ENCODE measurements around the gene NUTM2G. TPM values are rescaled to one million over a fixed set of nuclear protein-coding genes. Genes with fewer than 3 reads are reported as not detected.
"Not testable (repeated sequence)": the region's sequence is repeated elsewhere in the genome, so short reads cannot be mapped to it uniquely, and the experiment has no call there.

The NUTM2G gene, protein sequence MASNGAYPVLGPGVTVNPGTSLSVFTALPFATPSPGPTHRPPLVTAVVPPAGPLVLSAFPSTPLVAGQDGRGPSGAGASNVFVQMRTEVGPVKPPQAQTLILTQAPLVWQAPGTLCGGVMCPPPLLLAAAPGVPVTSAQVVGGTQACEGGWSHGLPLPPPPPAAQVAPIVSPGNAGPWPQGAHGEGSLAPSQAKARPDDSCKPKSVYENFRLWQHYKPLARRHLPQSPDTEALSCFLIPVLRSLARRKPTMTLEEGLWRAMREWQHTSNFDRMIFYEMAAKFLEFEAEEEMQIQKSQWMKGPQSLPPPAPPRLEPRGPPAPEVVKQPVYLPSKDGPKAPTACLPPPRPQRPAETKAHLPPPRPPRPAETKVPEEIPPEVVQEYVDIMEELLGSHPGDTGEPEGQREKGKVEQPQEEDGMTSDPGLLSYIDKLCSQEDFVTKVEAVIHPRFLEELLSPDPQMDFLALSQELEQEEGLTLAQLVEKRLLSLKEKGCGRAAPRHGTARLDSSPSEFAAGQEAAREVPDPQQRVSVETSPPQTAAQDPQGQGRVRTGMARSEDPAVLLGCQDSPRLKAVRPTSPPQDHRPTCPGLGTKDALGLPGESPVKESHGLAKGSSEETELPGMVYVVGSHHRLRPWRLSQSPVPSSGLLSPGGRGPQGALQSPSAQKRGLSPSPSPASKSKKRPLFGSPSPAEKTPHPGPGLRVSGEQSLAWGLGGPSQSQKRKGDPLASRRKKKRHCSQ
- 1 to 10 TPM in 4 of 8 experiments, under 1 TPM in 4; 0.55 to 3.6 (median 0.90) TPM for total RNA-seq

DNA sequence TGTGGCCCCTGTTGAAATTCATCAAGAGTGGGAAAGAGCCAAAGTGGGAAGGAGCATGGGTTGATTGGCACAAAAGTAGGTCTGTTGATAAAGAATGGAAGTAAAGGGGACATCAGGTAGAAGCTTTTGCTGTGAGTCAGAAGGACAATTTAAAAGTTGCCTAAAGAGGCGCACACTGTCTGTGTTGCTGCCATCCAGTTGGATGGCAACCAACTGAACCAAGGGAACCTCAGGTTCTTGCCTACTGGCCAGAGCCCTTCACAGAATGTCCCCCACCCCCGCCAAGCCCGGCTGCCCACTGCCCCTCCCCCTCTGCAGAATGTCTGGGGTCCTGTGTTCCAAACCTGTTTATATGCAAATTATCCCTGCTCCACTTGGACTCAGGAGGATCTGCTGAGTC lies at the start of gene NUTM2G:
Gene NUTM2G, plus strand, starts transcription at position 301 of the 400 bp plus-strand sequence. CDS start 182 bp downstream, outside the sequence.
- H3K4me3 ChIP-seq; ATAC-seq (replicated peaks in 6 of 8); H3K4me1 ChIP-seq (replicated peaks in 1 of 2); H3K27ac ChIP-seq; in situ Hi-C loops (cut with MboI; ENCODE audit: low pct_unique_long_range_greater_than_20kb in 2 of 9, low sequenced_read_pairs in 9 of 9, unreplicated experiment in 9 of 9): not testable (repeated sequence)
- WGBS, 10 experiments = no CpG with 5 or more reads among the region's 3 CpGs

DNA sequence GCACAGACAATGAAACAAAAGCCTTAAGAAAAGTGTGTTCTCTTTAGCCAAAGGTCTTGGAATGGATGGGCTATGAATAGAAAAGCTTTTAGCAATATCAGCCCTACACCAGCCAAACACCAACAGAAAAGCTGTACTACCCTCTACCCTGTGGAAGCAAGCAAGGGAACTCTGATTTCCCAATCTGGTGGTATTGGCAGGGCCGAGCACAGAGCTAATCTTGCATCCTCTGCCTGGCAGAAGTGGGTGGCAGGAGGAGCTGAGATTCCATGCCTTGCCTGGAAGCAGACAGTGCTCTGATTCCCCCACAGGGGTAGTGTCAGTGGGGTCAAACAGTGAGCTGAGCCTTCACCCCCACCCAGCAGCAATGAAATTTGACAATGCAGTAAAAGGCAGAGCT lies 44.7 kb upstream of the NUTM2G start:
- H3K4me3 ChIP-seq = no peak overlapping the region
- WGBS, 10 experiments = 71% methylated on average over 1 of the region's 1 CpG; no CpG with 5 or more reads in 9 of the 10 experiments
- in situ Hi-C loops (cut with MboI; ENCODE audit: low pct_unique_long_range_greater_than_20kb in 2 of 9, low sequenced_read_pairs in 9 of 9, unreplicated experiment in 9 of 9) = no loop called here

DNA sequence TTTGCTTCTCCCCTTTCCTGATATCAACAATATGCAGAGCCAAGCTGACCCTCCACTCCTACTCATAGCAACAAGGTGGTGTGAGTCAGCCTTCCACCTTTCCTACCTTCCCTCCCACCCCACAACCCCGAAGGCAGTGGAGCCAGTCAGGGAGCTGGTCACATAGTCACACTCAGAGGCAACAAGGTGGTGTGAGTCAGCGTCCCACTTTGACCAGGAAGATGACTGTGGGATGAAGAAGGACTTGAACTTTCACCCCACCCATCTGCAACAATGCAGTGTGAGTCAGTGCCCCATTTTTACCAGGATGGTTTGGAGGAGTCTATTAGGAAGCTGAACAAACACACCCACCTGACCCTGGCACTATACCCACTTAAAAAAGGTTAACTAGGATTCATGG lies 44.2 kb upstream of the NUTM2G start:
- in situ Hi-C loops (cut with MboI; ENCODE audit: low pct_unique_long_range_greater_than_20kb in 2 of 9, low sequenced_read_pairs in 9 of 9, unreplicated experiment in 9 of 9) = no loop called here
- Histone ChIP-seq H3K4me3 (no peak overlapping the region), H3K4me1 (replicated peaks in 1 of 2) (no peaks in the 10 kb centered on the region), H3K27ac (no peak overlapping the region)
- peak in 3 of 8 experiments; percentile 31 to 61 (median 56) for ATAC-seq (replicated peaks in 6 of 8)
- WGBS, 10 experiments = 80% methylated on average over 1 of the region's 2 CpGs; no CpG with 5 or more reads in 9 of the 10 experiments

More for the DNA sequence above, 44.7 kb upstream of the NUTM2G start:
- Histone ChIP-seq H3K27ac (no peak overlapping the region), H3K4me1 (replicated peaks in 1 of 2) (no peaks in the 10 kb centered on the region)
- no peak for ATAC-seq (replicated peaks in 6 of 8)

DNA sequence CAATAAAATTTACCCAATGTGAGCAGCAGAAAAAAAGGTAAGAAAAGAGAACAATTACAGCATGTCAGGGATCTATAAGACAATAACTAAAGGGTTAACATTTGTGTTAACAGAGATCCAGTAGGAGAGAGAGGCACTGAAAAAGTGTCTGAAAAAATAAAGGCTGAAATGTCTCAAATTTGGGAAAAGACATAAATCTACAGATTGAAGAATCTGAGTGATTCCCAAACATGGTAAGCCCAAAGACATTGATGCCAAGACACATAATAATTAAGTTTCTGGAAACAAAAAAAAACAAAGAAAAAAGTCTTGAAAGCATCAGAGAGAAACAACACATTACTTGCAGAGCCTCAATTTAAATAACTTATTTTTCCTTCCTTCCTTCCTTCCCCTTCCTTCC lies 43.2 kb upstream of the NUTM2G start:
- ATAC-seq (replicated peaks in 6 of 8) = no peak
- in situ Hi-C loops (cut with MboI; ENCODE audit: low pct_unique_long_range_greater_than_20kb in 2 of 9, low sequenced_read_pairs in 9 of 9, unreplicated experiment in 9 of 9) = no loop called here
- no peak overlapping the region for H3K4me3 ChIP-seq
- H3K4me1 ChIP-seq (replicated peaks in 1 of 2) = no peaks in the 10 kb centered on the region
- no peak overlapping the region for H3K27ac ChIP-seq

DNA sequence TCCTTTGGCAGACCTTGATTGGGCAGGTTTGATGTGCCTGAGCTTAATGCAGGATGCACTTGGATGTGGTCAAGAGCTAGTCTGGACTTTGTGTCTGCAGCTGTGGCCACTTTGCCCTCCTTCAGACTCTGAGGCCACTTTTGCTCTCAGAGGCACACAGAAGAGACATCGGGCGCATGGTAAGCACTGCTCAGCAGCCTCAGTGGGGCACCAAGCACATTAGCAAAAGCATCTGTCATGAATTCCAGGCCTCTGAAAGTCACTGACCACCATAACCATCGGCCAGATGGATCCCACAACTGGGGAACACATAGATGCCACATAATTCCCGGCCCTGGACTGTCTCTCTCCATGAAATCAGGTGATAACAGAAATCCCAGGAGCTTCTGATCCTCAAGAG lies 40.1 kb upstream of the NUTM2G start:
- in situ Hi-C loops (cut with MboI; ENCODE audit: low pct_unique_long_range_greater_than_20kb in 2 of 9, low sequenced_read_pairs in 9 of 9, unreplicated experiment in 9 of 9) = no loop called here
- H3K27ac ChIP-seq = no peak overlapping the region
- 83 to 96% (median 85%) methylated on average over 3 to 4 of the region's 4 CpGs; no CpG with 5 or more reads in 6 of the 10 experiments for WGBS, 10 experiments

DNA sequence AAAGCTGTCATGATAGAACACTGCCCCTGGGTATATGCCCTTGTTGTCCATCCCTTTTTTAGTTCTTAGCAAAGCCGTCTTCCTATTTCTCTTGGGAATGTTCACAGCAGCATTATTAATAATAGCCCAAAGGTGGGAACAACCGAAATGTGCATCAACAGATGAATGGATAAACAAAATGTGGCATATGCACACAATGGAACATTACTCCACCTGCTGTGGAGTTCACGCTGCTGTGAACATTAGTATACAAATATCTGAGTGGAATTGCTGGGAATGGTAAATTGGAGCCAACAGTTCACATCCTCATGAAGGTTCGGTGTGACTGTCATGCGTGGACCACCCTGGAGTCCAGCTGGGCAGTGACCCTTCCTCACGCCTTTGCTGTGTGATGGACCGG lies 36.5 kb upstream of the NUTM2G start:
- Histone ChIP-seq H3K27ac (no peak overlapping the region), H3K4me1 (replicated peaks in 1 of 2) (no peaks in the 10 kb centered on the region), H3K4me3 (no peak overlapping the region)
- in situ Hi-C loops (cut with MboI; ENCODE audit: low pct_unique_long_range_greater_than_20kb in 2 of 9, low sequenced_read_pairs in 9 of 9, unreplicated experiment in 9 of 9) = no loop called here
- no peak for ATAC-seq (replicated peaks in 6 of 8)
- 80 to 100% (median 100%) methylated on average over 1 to 6 of the region's 7 CpGs; no CpG with 5 or more reads in 1 of the 10 experiments for WGBS, 10 experiments

More for the DNA sequence above, 40.1 kb upstream of the NUTM2G start:
- no peak for ATAC-seq (replicated peaks in 6 of 8)
- H3K4me1 ChIP-seq (replicated peaks in 1 of 2) = no peaks in the 10 kb centered on the region
- no peak overlapping the region for H3K4me3 ChIP-seq

DNA sequence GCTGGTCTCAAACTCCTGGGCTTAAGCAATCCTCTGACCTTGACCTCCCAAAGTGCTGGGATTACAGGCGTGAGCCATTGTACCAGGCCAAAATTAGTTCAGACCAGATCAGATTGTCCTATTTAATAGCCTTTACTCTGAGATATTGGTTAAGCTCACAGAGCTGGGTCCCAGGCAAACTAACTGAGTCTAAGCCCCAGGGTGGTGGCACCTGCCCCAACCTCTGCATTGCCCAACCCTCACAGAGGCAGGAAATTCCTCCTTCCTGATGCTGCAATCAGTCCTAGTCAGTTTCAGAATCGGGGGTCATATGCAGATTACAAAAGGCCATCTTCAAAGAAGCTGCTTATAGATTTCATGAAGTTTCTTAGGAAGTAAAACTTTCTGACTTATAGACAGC lies 28.6 kb upstream of the NUTM2G start:
- H3K4me3 ChIP-seq; ATAC-seq (replicated peaks in 6 of 8); H3K27ac ChIP-seq; H3K4me1 ChIP-seq (replicated peaks in 1 of 2); in situ Hi-C loops (cut with MboI; ENCODE audit: low pct_unique_long_range_greater_than_20kb in 2 of 9, low sequenced_read_pairs in 9 of 9, unreplicated experiment in 9 of 9): not testable (repeated sequence)
- WGBS, 10 experiments = no CpG with 5 or more reads among the region's 2 CpGs

DNA sequence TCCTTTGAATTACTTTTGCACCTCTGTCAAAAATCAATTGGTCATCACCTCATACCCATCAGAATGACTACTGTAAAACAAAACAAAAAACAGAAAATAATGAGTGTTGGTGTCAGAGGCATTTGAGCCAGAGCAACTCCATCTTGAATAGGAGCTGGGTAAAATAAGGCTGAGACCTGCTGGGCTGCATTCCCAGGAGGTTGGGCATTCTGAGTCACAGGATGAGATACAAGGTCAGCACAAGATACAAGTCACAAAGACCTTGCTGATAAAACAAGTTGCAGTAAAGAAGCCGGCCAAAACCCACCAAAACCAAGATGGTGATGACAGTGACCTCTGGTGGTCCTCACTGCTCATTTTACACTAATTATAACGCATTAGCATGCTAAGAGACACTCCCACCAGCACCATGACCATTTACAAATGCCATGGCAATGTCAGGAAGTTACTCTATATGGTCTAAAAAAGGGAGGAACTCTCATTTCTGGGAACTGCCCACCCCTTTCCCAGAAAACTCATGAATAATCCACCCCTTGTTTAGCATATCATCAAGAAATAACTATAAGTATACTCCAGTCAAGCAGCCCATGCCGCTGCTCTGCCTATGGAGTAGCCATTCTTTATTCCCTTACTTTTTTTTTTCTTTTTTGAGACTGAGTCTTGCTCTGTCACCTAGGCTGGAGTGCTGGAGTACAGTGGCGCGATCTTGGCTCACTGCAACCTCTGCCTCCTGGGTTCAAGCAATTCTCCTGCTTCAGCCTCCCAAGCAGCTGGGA lies 23.5 kb upstream of the NUTM2G start:
- H3K4me3 ChIP-seq; H3K27ac ChIP-seq; in situ Hi-C loops (cut with MboI; ENCODE audit: low pct_unique_long_range_greater_than_20kb in 2 of 9, low sequenced_read_pairs in 9 of 9, unreplicated experiment in 9 of 9); H3K4me1 ChIP-seq (replicated peaks in 1 of 2): not testable (repeated sequence)
- no CpG with 5 or more reads among the region's 5 CpGs for WGBS, 10 experiments
- peak in 3 of 8 experiments; percentile 60 to 70 (median 69) for ATAC-seq (replicated peaks in 6 of 8)

DNA sequence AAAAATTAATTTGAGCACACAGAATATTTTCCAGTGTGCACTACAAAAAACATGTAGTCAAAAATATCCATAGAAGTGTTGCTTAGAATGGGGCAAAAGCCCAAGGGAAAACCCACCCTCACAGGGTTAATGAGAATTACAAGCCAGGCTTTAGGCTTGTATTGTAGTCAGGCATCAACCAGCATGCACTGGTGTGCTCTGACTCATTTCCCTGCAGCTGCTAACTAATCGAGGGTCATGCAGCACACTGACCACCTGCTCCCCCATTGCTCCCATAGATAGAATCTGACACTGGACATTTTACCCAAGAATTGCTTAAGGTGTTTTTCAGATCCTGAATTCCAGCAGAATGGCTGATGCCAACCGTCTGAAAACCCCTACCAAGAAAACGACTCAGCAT lies 20.2 kb upstream of the NUTM2G start:
- in situ Hi-C loops (cut with MboI; ENCODE audit: low pct_unique_long_range_greater_than_20kb in 2 of 9, low sequenced_read_pairs in 9 of 9, unreplicated experiment in 9 of 9) = not testable (repeated sequence)

DNA sequence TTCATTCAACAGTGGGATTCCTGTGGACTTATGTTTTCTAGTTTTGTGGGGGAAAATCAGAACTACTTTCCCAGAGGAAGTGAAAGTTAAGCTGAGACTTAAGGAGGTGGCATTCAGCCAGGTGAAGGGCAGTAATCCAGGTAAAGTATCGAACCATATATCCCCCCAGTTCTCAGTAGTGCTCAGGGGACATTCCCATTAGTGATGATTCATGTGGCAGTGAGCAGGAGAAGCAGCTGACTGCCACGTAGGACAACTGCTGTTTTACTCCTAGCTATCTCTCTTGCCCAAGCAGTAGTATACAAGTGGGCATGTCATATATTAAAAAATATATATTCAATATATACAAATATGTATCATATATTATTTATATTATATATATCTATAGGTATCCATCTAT lies 13.1 kb upstream of the NUTM2G start:
- H3K4me1 ChIP-seq (replicated peaks in 1 of 2); H3K27ac ChIP-seq; in situ Hi-C loops (cut with MboI; ENCODE audit: low pct_unique_long_range_greater_than_20kb in 2 of 9, low sequenced_read_pairs in 9 of 9, unreplicated experiment in 9 of 9); ATAC-seq (replicated peaks in 6 of 8); H3K4me3 ChIP-seq: not testable (repeated sequence)
- no CpG with 5 or more reads among the region's 2 CpGs for WGBS, 10 experiments

More for the DNA sequence above, 20.2 kb upstream of the NUTM2G start:
- not testable (repeated sequence) for H3K27ac ChIP-seq; H3K4me1 ChIP-seq (replicated peaks in 1 of 2); H3K4me3 ChIP-seq
- ATAC-seq (replicated peaks in 6 of 8) = peak in 5 of 8 experiments; percentile 86 to 99 (median 97)
- no CpG with 5 or more reads among the region's 3 CpGs for WGBS, 10 experiments

DNA sequence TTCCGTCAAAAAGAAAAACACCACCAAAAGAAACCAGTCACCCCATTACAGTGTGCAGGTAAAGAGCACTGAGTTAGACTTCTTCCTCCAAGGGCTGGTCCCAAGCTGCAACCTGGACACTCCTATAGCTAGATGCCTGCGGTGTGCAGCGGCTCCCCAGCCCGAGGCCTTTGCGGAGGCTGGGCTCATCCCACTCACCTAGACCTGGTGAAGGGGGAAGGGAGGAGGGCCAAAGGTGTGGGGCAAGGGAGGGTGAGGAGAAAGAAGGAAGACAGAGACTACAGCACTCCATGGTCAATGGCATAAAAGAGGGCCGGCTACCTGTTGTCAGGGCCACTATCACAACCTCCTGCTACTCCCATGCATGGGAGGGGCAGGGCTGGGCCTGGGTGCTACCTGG lies 12.1 kb upstream of the NUTM2G start:
- H3K4me3 ChIP-seq; in situ Hi-C loops (cut with MboI; ENCODE audit: low pct_unique_long_range_greater_than_20kb in 2 of 9, low sequenced_read_pairs in 9 of 9, unreplicated experiment in 9 of 9); H3K27ac ChIP-seq; ATAC-seq (replicated peaks in 6 of 8); H3K4me1 ChIP-seq (replicated peaks in 1 of 2): not testable (repeated sequence)
- 100% methylated on average over 1 of the region's 6 CpGs; no CpG with 5 or more reads in 9 of the 10 experiments for WGBS, 10 experiments

DNA sequence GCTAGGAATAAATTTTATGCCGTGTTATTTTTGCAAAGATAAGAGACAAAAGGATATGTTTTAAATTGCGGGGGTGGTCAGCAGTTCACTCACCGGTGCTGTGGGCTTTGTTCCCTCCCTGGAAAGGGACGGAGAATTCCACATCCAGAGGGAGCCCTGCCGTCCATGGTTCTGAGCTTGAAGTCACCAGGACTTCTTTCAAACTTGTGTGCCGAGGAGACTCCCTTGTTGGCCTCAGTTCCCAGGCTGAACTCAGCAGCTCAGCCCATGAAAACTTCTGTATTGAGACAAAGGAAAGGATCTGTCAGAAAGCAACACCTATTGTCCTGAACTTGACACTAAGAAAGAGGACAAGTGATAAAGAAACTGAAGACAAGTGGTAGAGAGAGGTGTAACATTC lies 10.1 kb upstream of the NUTM2G start:
- ATAC-seq (replicated peaks in 6 of 8); in situ Hi-C loops (cut with MboI; ENCODE audit: low pct_unique_long_range_greater_than_20kb in 2 of 9, low sequenced_read_pairs in 9 of 9, unreplicated experiment in 9 of 9); H3K4me1 ChIP-seq (replicated peaks in 1 of 2); H3K4me3 ChIP-seq; H3K27ac ChIP-seq: not testable (repeated sequence)
- no CpG with 5 or more reads among the region's 6 CpGs for WGBS, 10 experiments

DNA sequence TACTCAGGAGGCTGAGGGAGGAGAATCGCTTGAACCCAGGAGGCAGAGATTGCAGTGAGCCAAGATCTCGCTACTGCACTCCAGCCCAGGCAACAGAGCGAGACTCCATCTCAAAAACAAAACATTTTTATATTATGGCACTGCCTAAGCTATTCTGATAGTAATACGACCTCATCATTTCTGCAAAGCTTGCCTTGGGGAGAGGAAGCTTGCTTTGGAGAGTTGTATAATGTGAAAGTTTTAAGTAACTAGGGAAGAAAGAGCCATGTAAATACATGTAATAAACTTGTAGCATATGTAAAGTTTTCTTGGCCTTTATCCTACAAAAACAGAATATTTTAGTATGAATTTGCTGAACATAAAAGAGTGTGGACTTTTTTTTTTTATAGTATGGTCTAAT lies 7.8 kb upstream of the NUTM2G start:
- H3K4me3 ChIP-seq; H3K4me1 ChIP-seq (replicated peaks in 1 of 2); H3K27ac ChIP-seq; in situ Hi-C loops (cut with MboI; ENCODE audit: low pct_unique_long_range_greater_than_20kb in 2 of 9, low sequenced_read_pairs in 9 of 9, unreplicated experiment in 9 of 9): not testable (repeated sequence)
- peak in 3 of 8 experiments; percentile 36 to 92 (median 47) for ATAC-seq (replicated peaks in 6 of 8)
- WGBS, 10 experiments = no CpG with 5 or more reads among the region's 4 CpGs

Data from motor neuron (in vitro differentiated cells).